MCF 10A (cell line): ENCODE data around the gene ARHGAP9. TPM values are rescaled to one million over a fixed set of nuclear protein-coding genes. Genes with fewer than 3 reads are reported as not detected.

Source experiments
- BruUV-seq: library from RNA; stranded (reverse); fragments of 400-500 nt; replicated peaks from 2 replicates; lab custom pipeline; 2021; lab: Mats Ljungman, UMichigan
- CTCF ChIA-PET: fragments of 300-600 bp; sonication (Branson Sonifier 250); formaldehyde crosslinking; extraction: SDS; loops from one replicate; lab custom pipeline; 2021; ENCODE audit warnings: antibody characterized with exemption, inconsistent platforms; lab: Yijun Ruan, JAX
- POLR2A ChIA-PET: fragments of 300-600, 350-650 bp; sonication (Branson Sonifier 250); formaldehyde crosslinking; extraction: SDS; loops from one replicate; lab custom pipeline; 2020; ENCODE audit warnings: antibody characterized with exemption, inconsistent platforms; lab: Yijun Ruan, JAX
- DNase-seq: peaks from one replicate; pipeline ENCODE4 v3.0.0-alpha.2; 2018; ENCODE audit not compliant: unreplicated experiment
- H3K27ac Mint-ChIP-seq: one replicate; pipeline ENCODE4 v1.8.0; 2022; ENCODE audit warnings: mild to moderate bottlenecking, low read depth, mixed read lengths; ENCODE audit not compliant: unreplicated experiment
- H3K27me3 Mint-ChIP-seq: one replicate; pipeline ENCODE4 v1.8.0; 2022; ENCODE audit warnings: mixed read lengths; ENCODE audit not compliant: insufficient read depth, unreplicated experiment
- H3K36me3 Mint-ChIP-seq: one replicate; pipeline ENCODE4 v1.8.0; 2022; ENCODE audit warnings: mild to moderate bottlenecking, moderate library complexity, mixed read lengths; ENCODE audit not compliant: insufficient read depth, unreplicated experiment
- H3K4me1 Mint-ChIP-seq: one replicate; pipeline ENCODE4 v1.8.0; 2022; ENCODE audit warnings: mixed read lengths; ENCODE audit not compliant: insufficient read depth, unreplicated experiment
- H3K4me3 Mint-ChIP-seq: one replicate; pipeline ENCODE4 v1.8.0; 2022; ENCODE audit warnings: mild to moderate bottlenecking, moderate library complexity, mixed read lengths; ENCODE audit not compliant: unreplicated experiment
- H3K9me3 Mint-ChIP-seq: one replicate; pipeline ENCODE4 v1.8.0; 2022; ENCODE audit warnings: mixed read lengths; ENCODE audit not compliant: unreplicated experiment
- intact Hi-C: fragments of 100-400 bp; cut with micrococcal nuclease; formaldehyde crosslinking; loops from 2 replicates; pipeline ENCODE4 v1.14.1; 2022
- total RNA-seq: library from RNA; stranded (reverse); gene quantifications from 2 replicates; pipeline ENCODE4 v1.2.3, GENCODE V29; 2022
- TF ChIP-seq, protein P1 (sequence below): fragments of 200-600 bp; IDR thresholded peaks from one replicate; pipeline ENCODE4 v1.8.0; 2022; ENCODE audit warnings: antibody characterized with exemption, mild to moderate bottlenecking; ENCODE audit not compliant: unreplicated experiment

The ARHGAP9 gene
- total RNA-seq, 1 experiment from 2014 or later = 1.1 TPM

DNA sequence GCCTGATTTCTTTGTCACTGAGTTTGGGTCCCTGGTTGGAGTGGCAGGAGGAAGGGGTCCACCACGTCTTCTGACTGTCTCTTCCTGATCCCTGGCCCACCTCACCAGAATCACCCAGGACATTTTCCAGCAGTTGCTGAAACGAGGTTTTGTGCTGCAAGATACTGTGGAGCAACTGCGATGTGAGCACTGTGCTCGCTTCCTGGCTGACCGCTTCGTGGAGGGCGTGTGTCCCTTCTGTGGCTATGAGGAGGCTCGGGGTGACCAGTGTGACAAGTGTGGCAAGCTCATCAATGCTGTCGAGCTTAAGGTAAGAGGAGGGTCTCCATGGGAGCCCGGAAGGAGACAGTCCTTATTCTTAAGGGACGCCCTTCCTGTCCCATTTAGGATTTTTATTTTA, 20.5 kb upstream of the ARHGAP9 start:
- intact Hi-C loops = no loop called here
- TF ChIP-seq, protein P1, sequence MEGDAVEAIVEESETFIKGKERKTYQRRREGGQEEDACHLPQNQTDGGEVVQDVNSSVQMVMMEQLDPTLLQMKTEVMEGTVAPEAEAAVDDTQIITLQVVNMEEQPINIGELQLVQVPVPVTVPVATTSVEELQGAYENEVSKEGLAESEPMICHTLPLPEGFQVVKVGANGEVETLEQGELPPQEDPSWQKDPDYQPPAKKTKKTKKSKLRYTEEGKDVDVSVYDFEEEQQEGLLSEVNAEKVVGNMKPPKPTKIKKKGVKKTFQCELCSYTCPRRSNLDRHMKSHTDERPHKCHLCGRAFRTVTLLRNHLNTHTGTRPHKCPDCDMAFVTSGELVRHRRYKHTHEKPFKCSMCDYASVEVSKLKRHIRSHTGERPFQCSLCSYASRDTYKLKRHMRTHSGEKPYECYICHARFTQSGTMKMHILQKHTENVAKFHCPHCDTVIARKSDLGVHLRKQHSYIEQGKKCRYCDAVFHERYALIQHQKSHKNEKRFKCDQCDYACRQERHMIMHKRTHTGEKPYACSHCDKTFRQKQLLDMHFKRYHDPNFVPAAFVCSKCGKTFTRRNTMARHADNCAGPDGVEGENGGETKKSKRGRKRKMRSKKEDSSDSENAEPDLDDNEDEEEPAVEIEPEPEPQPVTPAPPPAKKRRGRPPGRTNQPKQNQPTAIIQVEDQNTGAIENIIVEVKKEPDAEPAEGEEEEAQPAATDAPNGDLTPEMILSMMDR = no peak
- peaks cover 8% of the 10 kb centered on the region for H3K9me3 Mint-ChIP-seq
- no peak for DNase-seq
- H3K4me3 Mint-ChIP-seq = no peak overlapping the region
- H3K4me1 Mint-ChIP-seq = no peaks in the 10 kb centered on the region
- CTCF ChIA-PET = interaction anchor here (0.6 kb wide), 1 partner anchor 41 kb away, joined by 3 read pairs; no protein-coding TSS in a partner anchor
- no peaks in the 10 kb centered on the region for H3K27me3 Mint-ChIP-seq
- H3K27ac Mint-ChIP-seq = no peak overlapping the region
- POLR2A ChIA-PET = interaction anchor here (0.6 kb wide), 1 partner anchor 91 kb away, joined by 3 read pairs; no protein-coding TSS in a partner anchor
- BruUV-seq = no TSS peak
- peaks cover 100% of the 10 kb centered on the region for H3K36me3 Mint-ChIP-seq

DNA sequence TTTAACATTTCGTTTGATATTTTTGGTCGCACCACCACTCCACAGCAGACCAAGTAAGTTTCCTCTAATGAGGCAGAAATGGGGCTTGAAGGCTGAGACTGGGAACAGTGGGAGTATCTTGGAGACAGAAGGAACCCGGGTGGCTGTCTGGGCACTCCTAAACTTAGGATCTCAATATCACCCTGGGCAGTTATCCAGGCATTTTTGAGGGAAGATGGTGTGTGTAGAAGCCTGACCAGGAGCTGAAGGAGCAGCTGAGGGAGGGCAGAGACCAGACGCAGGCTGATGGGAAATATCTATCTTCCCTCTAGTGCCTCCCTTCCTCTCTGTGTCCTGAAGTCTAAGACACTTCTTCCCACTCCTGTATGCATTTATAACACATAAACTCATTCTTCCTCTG, 18.9 kb upstream of the ARHGAP9 start:
- no peak overlapping the region for H3K4me3 Mint-ChIP-seq
- intact Hi-C loops = no loop called here
- no peak overlapping the region for H3K27ac Mint-ChIP-seq
- H3K4me1 Mint-ChIP-seq = no peaks in the 10 kb centered on the region
- H3K9me3 Mint-ChIP-seq = peaks cover 8% of the 10 kb centered on the region
- TF ChIP-seq, protein P1 = no peak
- no peaks in the 10 kb centered on the region for H3K27me3 Mint-ChIP-seq
- DNase-seq = no peak
- BruUV-seq = no TSS peak
- H3K36me3 Mint-ChIP-seq = peaks cover 99% of the 10 kb centered on the region
- ChIA-PET POLR2A (no interaction called here), CTCF (interaction anchor here (0.6 kb wide), 2 partner anchors 124 to 1197 kb away, joined by 3 read pairs; no protein-coding TSS in a partner anchor)

DNA sequence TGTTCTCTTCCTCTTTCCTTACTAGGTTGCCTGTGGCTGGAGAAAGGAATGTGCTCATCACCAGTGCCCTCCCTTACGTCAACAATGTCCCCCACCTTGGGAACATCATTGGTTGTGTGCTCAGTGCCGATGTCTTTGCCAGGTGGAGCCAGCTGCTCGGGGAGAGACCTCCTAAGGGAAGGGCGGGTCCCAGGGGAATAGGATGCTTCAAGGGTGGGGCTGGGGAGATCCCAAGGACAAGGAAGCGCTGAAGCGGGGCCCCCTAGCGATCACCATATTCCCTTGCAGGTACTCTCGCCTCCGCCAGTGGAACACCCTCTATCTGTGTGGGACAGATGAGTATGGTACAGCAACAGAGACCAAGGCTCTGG, 18.5 kb upstream of the ARHGAP9 start:
- ChIA-PET POLR2A (no interaction called here), CTCF (interaction anchor here (0.6 kb wide), 1 partner anchor 1197 kb away, joined by 3 read pairs; no protein-coding TSS in a partner anchor)
- BruUV-seq = no TSS peak
- peaks cover 8% of the 10 kb centered on the region for H3K9me3 Mint-ChIP-seq
- H3K4me1 Mint-ChIP-seq = no peaks in the 10 kb centered on the region
- no peak for DNase-seq
- H3K4me3 Mint-ChIP-seq = no peak overlapping the region
- no peak overlapping the region for H3K27ac Mint-ChIP-seq
- TF ChIP-seq, protein P1 = no peak
- intact Hi-C loops = no loop called here
- H3K36me3 Mint-ChIP-seq = peaks cover 96% of the 10 kb centered on the region
- no peaks in the 10 kb centered on the region for H3K27me3 Mint-ChIP-seq

DNA sequence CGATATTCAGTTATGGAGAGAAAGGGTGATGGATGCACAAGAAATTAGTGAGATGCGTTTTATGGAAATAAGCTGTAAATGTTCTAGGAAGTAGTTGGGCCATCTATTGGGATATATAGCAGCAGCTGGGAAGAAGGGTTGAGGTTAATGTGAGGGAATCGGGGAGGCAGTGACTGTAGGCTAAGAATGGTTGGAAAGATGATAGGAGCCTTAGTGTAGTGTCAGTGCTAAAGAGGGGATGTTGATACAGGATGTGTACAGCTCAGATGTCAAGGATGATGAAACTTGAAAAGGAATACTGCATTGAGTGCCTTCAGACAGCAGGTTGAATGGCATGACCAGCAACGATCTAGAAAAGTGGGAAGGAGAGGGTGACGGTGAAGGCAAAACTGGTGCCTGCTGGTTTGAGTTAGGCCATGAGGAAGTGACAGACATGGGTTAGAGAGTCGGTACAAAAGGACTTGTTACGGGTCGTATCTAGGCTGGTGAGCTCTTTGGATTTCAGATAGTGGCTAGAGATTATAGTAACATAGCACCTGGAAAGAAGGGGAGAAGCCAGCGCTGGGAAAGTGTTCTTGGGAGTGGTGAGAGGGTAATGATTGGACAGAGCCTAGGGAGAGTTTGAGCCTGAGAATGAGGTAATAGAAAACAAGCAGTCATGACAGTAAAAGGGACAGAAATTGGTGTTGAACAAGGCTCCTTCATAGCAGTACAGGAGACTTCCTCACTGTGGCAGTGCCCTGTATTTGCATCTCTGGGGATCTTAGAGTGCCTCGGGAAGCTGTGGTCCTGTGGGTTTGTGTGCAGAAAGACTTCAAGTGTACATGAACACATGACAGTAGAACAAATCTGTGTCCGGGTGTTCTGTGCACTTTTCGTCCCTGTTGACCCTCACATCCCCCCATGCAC, 17.8 kb upstream of the ARHGAP9 start:
- Mint-ChIP-seq H3K4me1 (no peaks in the 10 kb centered on the region), H3K36me3 (peaks cover 96% of the 10 kb centered on the region), H3K4me3 (no peak overlapping the region), H3K9me3 (peaks cover 8% of the 10 kb centered on the region), H3K27ac (no peak overlapping the region), H3K27me3 (no peaks in the 10 kb centered on the region)
- ChIA-PET CTCF (interaction anchor here (0.6 to 1.1 kb wide), 4 partner anchors 35 to 368 kb away, joined by 3 to 4 read pairs (median 3); no protein-coding TSS in a partner anchor), POLR2A (interaction anchor here (0.6 kb wide), 1 partner anchor 283 kb away, joined by 3 read pairs; no protein-coding TSS in a partner anchor)
- intact Hi-C loops = no loop called here
- DNase-seq = no peak
- BruUV-seq = no TSS peak
- TF ChIP-seq, protein P1 = no peak
